Effector CD4-positive, alpha-beta T cell (primary cell): Measurements from ENCODE around the gene NUBP2.

Experiments
- DNase-seq: peaks from one replicate; pipeline ENCODE4 v3.0.0-alpha.2; 2020
- total RNA-seq: gene quantifications from one replicate; lab custom pipeline; 2026; lab: John Stamatoyannopoulos, UW

The NUBP2 gene
- total RNA-seq = 37.5 reads per million, percentile 62 among the genes with 10 or more reads in this experiment

- DNase-seq = peak; percentile 98
Observed at GRCh38 chr16:1782408-1783264, at the start of gene NUBP2, which contains the start of gene SPSB3. Gene NUBP2 (plus strand): TSS chr16:1782960. CDS start chr16:1783021, 61 bp downstream. Gene SPSB3 (minus strand): TSS chr16:1782571. CDS start chr16:1781483, 1,088 bp downstream.

GRCh38 chr16:1734123-1734522 lies 48.6 kb upstream of the NUBP2 start:
- DNase-seq = no peak

- DNase-seq = no peak
Observed at GRCh38 chr16:1734816-1735215, 47.9 kb upstream of the NUBP2 start.

GRCh38 chr16:1740234-1740633 lies 42.5 kb upstream of the NUBP2 start:
- no peak for DNase-seq

- DNase-seq = no peak
Observed at GRCh38 chr16:1740781-1741490, 41.8 kb upstream of the NUBP2 start.

GRCh38 chr16:1741553-1742165 lies 41.1 kb upstream of the NUBP2 start:
- no peak for DNase-seq

GRCh38 chr16:1743376-1744337 lies 39.1 kb upstream of the NUBP2 start:
- no peak for DNase-seq

- DNase-seq = no peak
Observed at GRCh38 chr16:1744338-1744840, 38.4 kb upstream of the NUBP2 start.

GRCh38 chr16:1745181-1745899 lies 37.4 kb upstream of the NUBP2 start:
- no peak for DNase-seq

GRCh38 chr16:1745900-1746692 lies 36.7 kb upstream of the NUBP2 start:
- no peak for DNase-seq

GRCh38 chr16:1746693-1747195 lies 36.0 kb upstream of the NUBP2 start:
- DNase-seq = no peak

- no peak for DNase-seq
Observed at GRCh38 chr16:1747934-1748333, 34.8 kb upstream of the NUBP2 start.

GRCh38 chr16:1749152-1750117 lies 33.3 kb upstream of the NUBP2 start:
- DNase-seq = no peak

- no peak for DNase-seq
Observed at GRCh38 chr16:1751946-1752345, 30.8 kb upstream of the NUBP2 start.

GRCh38 chr16:1752853-1753252 lies 29.9 kb upstream of the NUBP2 start:
- no peak for DNase-seq

GRCh38 chr16:1754204-1754603 lies 28.6 kb upstream of the NUBP2 start:
- DNase-seq = no peak

- DNase-seq = no peak
Observed at GRCh38 chr16:1757714-1758461, 24.9 kb upstream of the NUBP2 start.

GRCh38 chr16:1758923-1759322 lies 23.8 kb upstream of the NUBP2 start:
- DNase-seq = no peak
